Hematopoietic multipotent progenitor cell (in vitro differentiated cells): ENCODE results near the gene NOL8. TPM values are rescaled to one million over a fixed set of nuclear protein-coding genes. Genes with fewer than 3 reads are reported as not detected.

ENCODE experiments used
- DNase-seq, 3 donors: peaks; one replicate each; pipeline ENCODE4 v3.0.0-alpha.2; 2011 to 2015; ENCODE audit warnings: low read depth in 2 of 3, low spot score in 2 of 3
- total RNA-seq: library from RNA; depleted of rRNA; stranded (reverse); fragments of >200 nt; gene quantifications from one replicate; pipeline ENCODE4 v1.2.3, GENCODE V29; 2012

Gene NOL8
- total RNA-seq, result 11.3 TPM

- peak; percentile 79 to 94 (median 90) for DNase-seq
Observed at GRCh38 chr9:92325269-92325990, at the start of gene NOL8, which contains the start of gene CENPP. TSS of gene NOL8 (minus strand) at chr9:92325350. CDS start at chr9:92324161, 1,189 bp downstream. TSS of gene CENPP (plus strand) at chr9:92325953.

- no peak for DNase-seq
Observed at GRCh38 chr9:92373167-92373566, 48.0 kb upstream of the NOL8 start.

- DNase-seq, result no peak
Observed at GRCh38 chr9:92369075-92369474, 43.9 kb upstream of the NOL8 start.

GRCh38 chr9:92360083-92360482 is 34.9 kb upstream of the NOL8 start:
- peak in 1 of 3 donors; percentile 59 for DNase-seq

- DNase-seq, result peak in 1 of 3 donors; percentile 22
Observed at GRCh38 chr9:92359394-92359995, 34.3 kb upstream of the NOL8 start.

GRCh38 chr9:92353051-92353450 is 27.9 kb upstream of the NOL8 start:
- DNase-seq, result peak in 2 of 3 donors; percentile 22 to 67

- no peak for DNase-seq
Observed at GRCh38 chr9:92350740-92351133, 25.6 kb upstream of the NOL8 start.

GRCh38 chr9:92349771-92350739 is 24.9 kb upstream of the NOL8 start:
- DNase-seq, result no peak

GRCh38 chr9:92345582-92345981 is 20.4 kb upstream of the NOL8 start:
- no peak for DNase-seq

GRCh38 chr9:92342825-92343488 is 17.8 kb upstream of the NOL8 start:
- peak in 1 of 3 donors; percentile 31 for DNase-seq

- DNase-seq, result no peak
Observed at GRCh38 chr9:92341578-92341977, 16.4 kb upstream of the NOL8 start.

- no peak for DNase-seq
Observed at GRCh38 chr9:92333282-92333634, 8.1 kb upstream of the NOL8 start.

- DNase-seq, result no peak
Observed at GRCh38 chr9:92332577-92333281, 7.6 kb upstream of the NOL8 start.

- peak in 2 of 3 donors; percentile 29 to 53 for DNase-seq
Observed at GRCh38 chr9:92328225-92328624, 3.1 kb upstream of the NOL8 start.

- no peak for DNase-seq
Observed at GRCh38 chr9:92327283-92327850, 2.2 kb upstream of the NOL8 start.

GRCh38 chr9:92325991-92326500 is 896 bp upstream of the NOL8 start:
- peak in 1 of 3 donors; percentile 35 for DNase-seq

GRCh38 chr9:92324889-92325268 is 271 bp downstream of the NOL8 start:
- peak in 1 of 3 donors; percentile 8 for DNase-seq

- DNase-seq, result peak in 2 of 3 donors; percentile 35 to 60
Observed at GRCh38 chr9:92324431-92324830, 719 bp downstream of the NOL8 start.

GRCh38 chr9:92315456-92315855 is 9.7 kb downstream of the NOL8 start:
- DNase-seq, result no peak
